ENCODE results near the gene CCNI. TPM values are rescaled to one million over a fixed set of nuclear protein-coding genes. Genes with fewer than 3 reads are reported as not detected.
A peak's percentile ranks its signal among the peaks of the same experiment; 100 is the strongest.

Gene CCNI
- total and polyA plus RNA-seq, 2 of the 13 experiments (the other 11 are each of a cell fraction or from before 2014, with no cell fraction given) = 43.5 to 122 TPM

GRCh38 chr4:77075869-77076799, at the start of gene CCNI (continued):
- TF ChIP-seq ONECUT2 (CRISPR knock-in tag; IDR thresholded peaks at IDR 0.05) (no peak), NONO (IDR thresholded peaks at IDR 0.05) (no peak), NONO (CRISPR knock-in tag; conservative IDR thresholded peaks at IDR 0.05) (peak; percentile 61), TCF7L2 (IDR thresholded peaks at IDR 0.05; ENCODE audit: low read depth, low read length) (no peak), SSRP1 (CRISPR knock-in tag; IDR thresholded peaks at IDR 0.05) (peak; percentile 60; the same call in 1 of the 2 replicates), NFKBIZ (CRISPR knock-in tag; IDR thresholded peaks at IDR 0.05) (peak; percentile 56), U2AF1 (optimal IDR thresholded peaks at IDR 0.05; ENCODE audit: low read depth, low read length) (peak; percentile 72), NFE2L2 (IDR thresholded peaks at IDR 0.05; ENCODE audit: low read length) (peak; percentile 5; the same call in 1 of the 2 replicates), KLF12 (CRISPR knock-in tag; IDR thresholded peaks at IDR 0.05; ENCODE audit: borderline replicate concordance) (peak; percentile 60; the same call in 1 of the 2 replicates), IRX3 (CRISPR knock-in tag; IDR thresholded peaks at IDR 0.05; ENCODE audit: borderline replicate concordance, low read depth) (peak; percentile 88; the same call in 1 of the 2 replicates), NR2F1 (CRISPR knock-in tag; IDR thresholded peaks at IDR 0.05) (peak in 1 of 2 experiments; percentile 61; a peak in 1 of 4 replicates), PATZ1 (CRISPR knock-in tag; IDR thresholded peaks at IDR 0.05) (peak; percentile 100), KLF9 (CRISPR knock-in tag; IDR thresholded peaks at IDR 0.05; ENCODE audit: low read depth) (0 out of 2 replicates have a peak, but pooled peaks have one; percentile 31), ZNF883 (CRISPR knock-in tag; IDR thresholded peaks at IDR 0.05; ENCODE audit: not compliant biosample characterization) (peak; percentile 76), TP53 (CRISPR knock-in tag; conservative IDR thresholded peaks at IDR 0.05) (no peak), CBFB (CRISPR knock-in tag; IDR thresholded peaks at IDR 0.05) (peak; percentile 95), TERF1 (CRISPR knock-in tag; IDR thresholded peaks at IDR 0.05) (no peak), TEF (CRISPR knock-in tag; IDR thresholded peaks at IDR 0.05) (no peak), HOMEZ (CRISPR knock-in tag; IDR thresholded peaks at IDR 0.05; ENCODE audit: low read depth) (peak; percentile 82), ZNF263 (CRISPR knock-in tag; IDR thresholded peaks at IDR 0.05) (0 out of 2 replicates have a peak, but pooled peaks have one; percentile 23), E2F1 (CRISPR knock-in tag; IDR thresholded peaks at IDR 0.05) (peak; percentile 29; the same call in 1 of the 2 replicates), NAIF1 (CRISPR knock-in tag; IDR thresholded peaks at IDR 0.05; ENCODE audit: borderline replicate concordance) (peak; percentile 81; the same call in 1 of the 2 replicates), NKX3-1 (CRISPR knock-in tag; IDR thresholded peaks at IDR 0.05) (peak; percentile 73)
